Chondrocyte (in vitro differentiated cells): Measurements from ENCODE around the gene MLN. TPM values are rescaled to one million over a fixed set of nuclear protein-coding genes. Genes with fewer than 3 reads are reported as not detected.

Source experiments
- DNase-seq: peaks from one replicate; pipeline ENCODE4 v3.0.0; 2021; ENCODE audit warnings: mixed read lengths, low spot score
- H3K27ac Mint-ChIP-seq: one replicate; pipeline ENCODE4 v1.8.0; 2021; ENCODE audit warnings: mild to moderate bottlenecking, moderate library complexity, mixed read lengths; ENCODE audit not compliant: unreplicated experiment
- H3K27me3 Mint-ChIP-seq: 2 replicates; pipeline ENCODE4 v1.8.0; 2021; ENCODE audit warnings: low read depth, mixed read lengths
- H3K36me3 Mint-ChIP-seq: 2 replicates; pipeline ENCODE4 v1.8.0; 2021; ENCODE audit warnings: low read depth, mixed read lengths
- H3K4me1 Mint-ChIP-seq: 2 replicates; pipeline ENCODE4 v1.8.0; 2021; ENCODE audit warnings: low read depth, mild to moderate bottlenecking, mixed read lengths
- H3K4me3 Mint-ChIP-seq: one replicate; pipeline ENCODE4 v1.8.0; 2021; ENCODE audit warnings: mild to moderate bottlenecking, moderate library complexity, mixed read lengths; ENCODE audit not compliant: unreplicated experiment
- H3K9me3 Mint-ChIP-seq: 2 replicates; pipeline ENCODE4 v1.8.0; 2021; ENCODE audit warnings: low read depth, mixed read lengths
- CTCF ChIP-seq: fragments of 200-600 bp; sonication (generic); IDR thresholded peaks from 2 replicates; pipeline ENCODE4 v1.5.0; 2021; ENCODE audit warnings: antibody characterized with exemption, mild to moderate bottlenecking, moderate library complexity
- total RNA-seq: library from RNA; stranded (reverse); gene quantifications from 3 replicates; pipeline ENCODE4 v1.2.1, GENCODE V29; 2021

The MLN gene
- total RNA-seq, 1 donor from 2014 or later = not detected

GRCh38 chr6:33845031-33845745 lies 41.4 kb upstream of the MLN start:
- Mint-ChIP-seq H3K27ac (no peak overlapping the region), H3K27me3 (peaks cover 2% of the 10 kb centered on the region), H3K4me1 (peaks cover 9% of the 10 kb centered on the region), H3K36me3 (no peaks in the 10 kb centered on the region), H3K9me3 (no peaks in the 10 kb centered on the region), H3K4me3 (no peak overlapping the region)
- TF ChIP-seq CTCF = no peak
- no peak for DNase-seq

- TF ChIP-seq CTCF = no peak
- peaks cover 26% of the 10 kb centered on the region for H3K4me1 Mint-ChIP-seq
- peaks cover 2% of the 10 kb centered on the region for H3K27me3 Mint-ChIP-seq
- no peaks in the 10 kb centered on the region for H3K9me3 Mint-ChIP-seq
- no peaks in the 10 kb centered on the region for H3K36me3 Mint-ChIP-seq
- no peak for DNase-seq
- H3K27ac Mint-ChIP-seq = no peak overlapping the region
- H3K4me3 Mint-ChIP-seq = no peak overlapping the region
Observed at GRCh38 chr6:33843131-33844121, 39.6 kb upstream of the MLN start.

GRCh38 chr6:33841868-33842267 lies 38.1 kb upstream of the MLN start:
- H3K9me3 Mint-ChIP-seq = peaks cover 5% of the 10 kb centered on the region
- no peak overlapping the region for H3K27ac Mint-ChIP-seq
- no peaks in the 10 kb centered on the region for H3K36me3 Mint-ChIP-seq
- H3K4me3 Mint-ChIP-seq = no peak overlapping the region
- peaks cover 35% of the 10 kb centered on the region for H3K4me1 Mint-ChIP-seq
- no peak for DNase-seq
- H3K27me3 Mint-ChIP-seq = peaks cover 2% of the 10 kb centered on the region
- no peak for TF ChIP-seq CTCF

GRCh38 chr6:33841070-33841469 lies 37.3 kb upstream of the MLN start:
- H3K4me3 Mint-ChIP-seq = no peak overlapping the region
- H3K4me1 Mint-ChIP-seq = peaks cover 35% of the 10 kb centered on the region
- H3K36me3 Mint-ChIP-seq = no peaks in the 10 kb centered on the region
- peaks cover 5% of the 10 kb centered on the region for H3K9me3 Mint-ChIP-seq
- H3K27me3 Mint-ChIP-seq = peaks cover 2% of the 10 kb centered on the region
- H3K27ac Mint-ChIP-seq = peak overlapping the region; percentile 8
- DNase-seq = no peak
- TF ChIP-seq CTCF = no peak
